HG03354 (cell line): ENCODE measurements around the gene FSIP2.

Source experiments
- ATAC-seq: cut with Tn5 transposase; IDR thresholded peaks from one replicate; pipeline ENCODE4 v1.9.1; 2021; ENCODE audit warnings: mild to moderate bottlenecking; ENCODE audit not compliant: unreplicated experiment, poor library complexity, severe bottlenecking

FSIP2 gene

GRCh38 chr2:185738679-185739472 is at the start of gene FSIP2:
TSS of gene FSIP2 (plus strand) at chr2:185738804. CDS start at chr2:185738895, 91 bp downstream.
- ATAC-seq: peak; percentile 98

- ATAC-seq: no peak
Measured at GRCh38 chr2:185689906-185690539, 48.6 kb upstream of the FSIP2 start.

- ATAC-seq: no peak
Measured at GRCh38 chr2:185695711-185696235, 42.8 kb upstream of the FSIP2 start.

GRCh38 chr2:185700883-185701282 is 37.7 kb upstream of the FSIP2 start:
- no peak for ATAC-seq

GRCh38 chr2:185734658-185735057 is 3.9 kb upstream of the FSIP2 start:
- no peak for ATAC-seq

GRCh38 chr2:185736210-185736609 is 2.4 kb upstream of the FSIP2 start:
- ATAC-seq: no peak

- ATAC-seq: no peak
Measured at GRCh38 chr2:185745864-185746859, 7.6 kb downstream of the FSIP2 start.

- no peak for ATAC-seq
Measured at GRCh38 chr2:185757356-185757755, 18.8 kb downstream of the FSIP2 start.

- ATAC-seq: no peak
Measured at GRCh38 chr2:185771396-185771795, 32.8 kb downstream of the FSIP2 start.

- ATAC-seq: no peak
Measured at GRCh38 chr2:185780890-185781289, 42.3 kb downstream of the FSIP2 start.

- ATAC-seq: no peak
Measured at GRCh38 chr2:185782223-185782769, 43.7 kb downstream of the FSIP2 start.

- ATAC-seq: no peak
Measured at GRCh38 chr2:185785156-185785555, 46.6 kb downstream of the FSIP2 start.

GRCh38 chr2:185785851-185786473 is 47.4 kb downstream of the FSIP2 start:
- ATAC-seq: peak; percentile 70

- no peak for ATAC-seq
Measured at GRCh38 chr2:185787227-185788145, 48.9 kb downstream of the FSIP2 start.

- ATAC-seq: no peak
Measured at GRCh38 chr2:185790361-185790760, 51.8 kb downstream of the FSIP2 start.

- ATAC-seq: no peak
Measured at GRCh38 chr2:185793532-185794345, 55.1 kb downstream of the FSIP2 start.

GRCh38 chr2:185796758-185797157 is 58.2 kb downstream of the FSIP2 start:
- ATAC-seq: no peak
